Stimulated activated naive CD8-positive, alpha-beta T cell treated with anti-CD3 and anti-CD28 coated beads, Interleukin-15, amount 100 ng/mL, for 72 hours (primary cell): ENCODE results near the gene PIK3C2B.

Experiments used
- ATAC-seq: fragments of 150-1000 bp; cut with Tn5 transposase; 2 replicates; pipeline ENCODE4 v1.10.0; 2021; ENCODE audit warnings: mild to moderate bottlenecking, moderate library complexity
- DNase-seq, 2 donors: peaks; one replicate each; pipeline ENCODE4 v3.0.0; 2021 to 2022
- H3K27ac Mint-ChIP-seq, 2 donors: one replicate each; pipeline ENCODE4 v1.8.0; 2022; ENCODE audit warnings: mild to moderate bottlenecking in 2 of 2, mixed read lengths in 2 of 2, moderate library complexity in 2 of 2
- H3K27me3 Mint-ChIP-seq: one replicate; pipeline ENCODE4 v1.8.0; 2022; ENCODE audit warnings: mixed read lengths
- H3K4me1 Mint-ChIP-seq: one replicate; pipeline ENCODE4 v1.8.0; 2022; ENCODE audit warnings: mild to moderate bottlenecking, mixed read lengths
- H3K4me3 Mint-ChIP-seq, 2 donors: one replicate each; pipeline ENCODE4 v1.8.0; 2022; ENCODE audit warnings: mild to moderate bottlenecking in 2 of 2, mixed read lengths in 2 of 2, moderate library complexity in 1 of 2
- H3K9me3 Mint-ChIP-seq, 2 donors: one replicate each; pipeline ENCODE4 v1.8.0; 2022; ENCODE audit warnings: mixed read lengths in 2 of 2

Gene PIK3C2B

DNA sequence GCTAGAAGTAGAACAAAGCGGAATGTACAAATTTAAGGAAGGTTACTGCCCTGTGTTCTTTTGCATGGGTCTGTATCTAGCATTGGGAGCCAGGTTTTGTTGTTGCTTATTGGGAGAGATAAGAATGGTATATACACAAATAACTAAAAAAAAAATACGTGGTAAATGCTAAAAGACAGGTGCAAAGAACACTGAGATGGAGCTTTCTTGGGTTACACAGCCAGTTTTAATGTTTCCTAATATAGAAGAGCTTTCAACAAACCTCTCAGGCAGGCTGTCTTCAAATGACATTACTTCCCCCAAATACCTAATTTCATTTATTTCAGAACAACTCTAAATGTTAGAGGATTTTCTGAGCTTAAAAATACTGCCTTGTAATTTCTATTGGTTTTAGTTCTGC lies 20.2 kb upstream of the PIK3C2B start:
- H3K27me3 Mint-ChIP-seq = no peaks in the 10 kb centered on the region
- H3K4me3 Mint-ChIP-seq = peak overlapping the region in 1 of 2 donors; percentile 19
- H3K9me3 Mint-ChIP-seq = no peaks in the 10 kb centered on the region
- DNase-seq (no peak), ATAC-seq (no peak)
- H3K27ac Mint-ChIP-seq = peak overlapping the region in 1 of 2 donors; percentile 85
- H3K4me1 Mint-ChIP-seq = peaks cover 45% of the 10 kb centered on the region

DNA sequence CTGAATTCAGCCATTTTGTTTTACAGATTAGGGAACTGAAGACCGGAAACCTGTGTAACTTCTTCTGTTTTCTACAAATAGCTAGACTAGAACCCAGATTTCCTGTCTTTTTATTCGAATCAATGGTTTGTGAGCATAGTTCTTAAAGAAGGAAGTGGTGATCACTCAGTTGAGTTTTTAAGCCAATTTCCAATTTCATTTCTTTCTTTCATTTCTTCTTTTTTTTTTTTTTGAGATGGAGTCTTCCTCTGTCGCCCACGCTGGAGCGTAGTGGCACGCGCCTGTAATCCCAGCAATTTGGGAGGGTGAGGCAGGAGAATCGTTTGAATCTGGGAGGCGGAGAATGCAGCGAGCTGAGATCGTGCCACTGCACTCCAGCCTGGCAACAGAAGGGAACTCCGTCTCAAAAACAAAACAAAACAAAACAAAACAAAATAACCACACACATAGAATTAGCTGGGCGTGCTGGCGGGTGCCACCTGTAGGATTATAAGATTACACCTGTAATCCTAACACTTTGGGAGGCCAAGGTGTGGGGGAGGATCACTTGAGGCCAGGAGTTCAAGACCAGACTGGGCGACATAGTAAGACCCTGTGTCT lies 18.6 kb upstream of the PIK3C2B start:
- DNase-seq (peak; percentile 48 to 61), ATAC-seq (peak; percentile 17)
- Mint-ChIP-seq H3K4me3 (peak overlapping the region; percentile 87 to 92), H3K27ac (peak overlapping the region; percentile 99 to 100), H3K27me3 (no peaks in the 10 kb centered on the region), H3K4me1 (peaks cover 31% of the 10 kb centered on the region), H3K9me3 (no peaks in the 10 kb centered on the region)

DNA sequence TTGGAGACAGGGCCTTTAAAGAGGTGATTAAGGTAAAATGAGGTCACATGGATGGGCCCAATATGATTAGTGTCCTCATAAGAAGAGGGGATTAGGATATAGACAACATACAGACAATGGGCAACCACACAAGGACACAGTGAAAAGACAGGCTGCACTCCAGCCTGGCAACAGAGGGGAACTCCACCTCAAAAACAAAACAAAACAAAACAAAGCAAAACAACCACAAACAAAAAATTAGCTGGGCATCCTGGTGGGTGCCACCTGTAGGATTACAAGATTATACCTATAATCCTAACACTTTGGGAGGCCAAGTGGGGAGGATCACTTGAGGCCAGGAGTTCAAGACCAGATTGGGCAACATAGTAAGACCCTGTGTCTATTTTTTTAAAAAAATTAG lies 16.8 kb upstream of the PIK3C2B start:
- H3K4me1 Mint-ChIP-seq = peaks cover 42% of the 10 kb centered on the region
- peak overlapping the region; percentile 65 to 78 for H3K27ac Mint-ChIP-seq
- peaks cover 3% of the 10 kb centered on the region for H3K27me3 Mint-ChIP-seq
- H3K4me3 Mint-ChIP-seq = no peak overlapping the region
- H3K9me3 Mint-ChIP-seq = no peaks in the 10 kb centered on the region
- DNase-seq = no peak
- no peak for ATAC-seq

DNA sequence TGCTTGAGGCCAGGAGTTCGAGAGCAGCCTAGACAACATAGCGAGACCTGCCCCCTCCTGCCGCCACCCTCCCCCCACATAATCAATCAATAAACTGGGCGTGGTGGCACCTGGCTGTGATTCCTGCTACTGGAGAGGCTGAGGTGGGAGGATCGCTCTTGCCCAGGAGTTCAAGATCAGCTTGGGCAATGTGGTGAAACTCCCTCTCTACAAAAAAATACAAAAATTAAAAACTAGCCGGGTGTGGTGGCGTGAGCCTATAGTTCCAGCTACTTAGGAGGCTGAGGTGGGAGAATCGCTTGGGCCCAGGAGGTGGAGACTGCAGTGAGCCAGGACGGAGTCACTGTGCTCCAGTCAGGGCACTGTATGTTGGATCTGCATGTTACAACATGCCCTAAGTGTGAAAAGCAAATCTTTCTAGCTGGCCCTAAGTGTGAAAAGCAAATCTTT lies 14.6 kb upstream of the PIK3C2B start:
- Mint-ChIP-seq H3K9me3 (no peaks in the 10 kb centered on the region), H3K27ac (peak overlapping the region in 1 of 2 donors; percentile 48), H3K4me3 (no peak overlapping the region), H3K27me3 (peaks cover 7% of the 10 kb centered on the region), H3K4me1 (peaks cover 46% of the 10 kb centered on the region)
- no peak for ATAC-seq
- DNase-seq = no peak

- H3K27ac Mint-ChIP-seq = peak overlapping the region; percentile 100
- no peaks in the 10 kb centered on the region for H3K9me3 Mint-ChIP-seq
- peak; percentile 12 for ATAC-seq
- H3K27me3 Mint-ChIP-seq = peaks cover 7% of the 10 kb centered on the region
- DNase-seq = peak; percentile 42 to 63
- peak overlapping the region; percentile 83 to 92 for H3K4me3 Mint-ChIP-seq
- H3K4me1 Mint-ChIP-seq = peaks cover 41% of the 10 kb centered on the region
Measured at GRCh38 chr1:204507317-204508105, 12.9 kb upstream of the PIK3C2B start.

DNA sequence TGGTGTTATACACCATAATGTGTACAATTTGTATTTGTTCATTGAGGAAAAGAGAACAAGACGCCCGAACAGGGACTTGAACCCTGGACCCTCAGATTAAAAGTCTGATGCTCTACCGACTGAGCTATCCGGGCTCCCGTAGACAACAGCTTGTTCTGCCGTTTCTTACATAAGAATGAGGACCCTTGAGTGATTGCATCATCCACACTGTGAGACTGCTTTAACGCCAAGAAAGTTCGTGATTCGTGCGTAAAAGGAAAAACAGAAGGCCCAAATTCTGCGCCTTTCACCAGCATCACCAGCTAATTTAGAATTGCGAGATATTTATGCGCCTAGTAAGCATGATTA lies 12.3 kb upstream of the PIK3C2B start:
- peaks cover 41% of the 10 kb centered on the region for H3K4me1 Mint-ChIP-seq
- no peaks in the 10 kb centered on the region for H3K9me3 Mint-ChIP-seq
- H3K27me3 Mint-ChIP-seq = peaks cover 7% of the 10 kb centered on the region
- DNase-seq (peak; percentile 92 to 96), ATAC-seq (peak; percentile 85)
- peak overlapping the region; percentile 83 to 92 for H3K4me3 Mint-ChIP-seq
- peak overlapping the region; percentile 100 for H3K27ac Mint-ChIP-seq

DNA sequence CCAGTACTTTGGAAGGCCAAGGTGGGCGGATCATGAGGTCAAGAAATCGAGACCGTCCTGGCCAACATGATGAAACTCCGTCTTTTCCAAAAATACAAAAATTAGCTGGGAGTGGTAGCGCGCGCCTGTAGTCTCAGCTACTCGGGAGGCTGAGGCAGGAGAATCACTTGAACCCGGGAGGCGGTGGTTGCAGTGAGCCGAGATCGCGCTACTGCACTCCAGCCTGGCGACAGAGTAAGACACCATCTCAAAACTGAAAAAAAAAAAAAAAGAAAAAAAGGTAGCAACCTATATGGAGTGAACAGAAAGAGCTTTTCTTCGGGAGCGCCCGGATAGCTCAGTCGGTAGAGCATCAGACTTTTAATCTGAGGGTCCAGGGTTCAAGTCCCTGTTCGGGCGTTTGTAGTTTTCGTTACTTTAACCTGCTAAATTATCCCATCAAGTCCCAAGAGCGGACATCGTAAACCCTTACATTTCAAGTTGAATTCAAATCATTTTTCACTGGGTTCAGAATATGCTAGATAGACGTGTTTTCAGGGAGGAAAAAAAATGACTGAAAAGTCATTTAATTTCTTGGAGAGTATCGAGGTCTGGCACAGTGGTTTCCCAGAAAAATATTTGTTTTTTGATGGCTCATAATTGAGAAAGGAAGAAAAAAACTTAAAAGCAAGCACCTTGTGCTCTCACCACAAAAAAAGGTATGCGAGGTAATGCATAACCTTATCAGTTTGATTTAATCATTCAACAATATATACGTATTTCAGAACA lies 11.8 kb upstream of the PIK3C2B start:
- H3K4me1 Mint-ChIP-seq = peaks cover 41% of the 10 kb centered on the region
- no peaks in the 10 kb centered on the region for H3K9me3 Mint-ChIP-seq
- peak overlapping the region; percentile 83 to 92 for H3K4me3 Mint-ChIP-seq
- ATAC-seq (peak; percentile 91), DNase-seq (peak; percentile 82 to 84)
- peaks cover 7% of the 10 kb centered on the region for H3K27me3 Mint-ChIP-seq
- H3K27ac Mint-ChIP-seq = peak overlapping the region; percentile 100

GRCh38 chr1:204505674-204506200 lies 11.1 kb upstream of the PIK3C2B start:
- Mint-ChIP-seq H3K9me3 (no peaks in the 10 kb centered on the region), H3K4me1 (peaks cover 41% of the 10 kb centered on the region), H3K27ac (peak overlapping the region; percentile 100), H3K27me3 (peaks cover 7% of the 10 kb centered on the region), H3K4me3 (peak overlapping the region; percentile 83 to 92)
- no peak for ATAC-seq
- no peak for DNase-seq

DNA sequence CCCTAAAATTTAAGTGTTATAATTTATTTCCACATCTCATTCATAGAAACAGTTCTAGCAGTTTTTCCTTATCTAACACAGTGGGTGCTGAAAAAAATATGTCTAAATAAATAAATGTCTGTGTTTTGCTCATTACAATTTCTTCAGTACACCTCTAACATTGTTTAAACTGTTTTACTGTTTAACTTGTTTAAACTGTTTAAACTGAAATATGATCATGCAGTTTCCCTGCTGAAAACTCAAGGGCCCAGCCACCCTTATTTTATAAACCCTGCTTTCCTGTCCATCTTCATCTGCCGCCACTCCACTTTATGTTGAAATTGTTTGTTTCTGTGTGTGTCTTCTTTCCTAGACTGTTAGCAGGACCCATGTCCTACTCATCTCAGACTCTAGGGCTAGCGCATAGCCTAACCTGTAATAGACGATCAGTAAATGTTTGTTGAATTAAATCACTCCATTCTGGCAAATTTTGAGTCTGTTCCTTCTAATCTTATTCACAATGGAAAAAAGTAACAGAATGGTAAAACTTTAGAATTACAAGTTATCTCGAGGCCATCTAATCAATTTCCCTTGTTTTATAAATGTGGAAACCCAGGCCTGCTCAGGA lies 9.4 kb upstream of the PIK3C2B start:
- H3K27me3 Mint-ChIP-seq = peaks cover 7% of the 10 kb centered on the region
- H3K4me3 Mint-ChIP-seq = no peak overlapping the region
- ATAC-seq (no peak), DNase-seq (no peak)
- no peak overlapping the region for H3K27ac Mint-ChIP-seq
- peaks cover 48% of the 10 kb centered on the region for H3K4me1 Mint-ChIP-seq
- no peaks in the 10 kb centered on the region for H3K9me3 Mint-ChIP-seq

GRCh38 chr1:204503122-204503912 lies 8.7 kb upstream of the PIK3C2B start:
- Mint-ChIP-seq H3K4me3 (no peak overlapping the region), H3K27ac (no peak overlapping the region), H3K9me3 (no peaks in the 10 kb centered on the region), H3K27me3 (peaks cover 7% of the 10 kb centered on the region), H3K4me1 (peaks cover 47% of the 10 kb centered on the region)
- no peak for DNase-seq
- ATAC-seq = no peak

DNA sequence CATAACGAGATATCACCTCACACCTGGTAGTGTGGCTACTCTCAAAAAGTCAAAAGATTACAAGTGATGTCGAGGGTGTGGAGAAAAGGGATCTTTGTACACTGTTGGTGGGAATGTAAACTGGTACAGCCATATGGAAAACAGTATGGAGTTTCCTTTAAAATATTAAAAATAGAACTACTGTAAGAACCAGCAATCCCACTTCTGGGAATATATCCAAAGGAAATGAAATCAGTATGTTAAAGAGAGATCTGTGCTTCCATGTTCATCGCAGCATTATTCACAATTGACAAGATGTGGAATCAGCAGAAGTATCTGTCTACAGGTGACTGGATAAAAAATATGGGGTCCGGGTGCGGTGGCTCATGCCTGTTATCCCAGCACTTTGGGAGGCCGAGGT lies 7.6 kb upstream of the PIK3C2B start:
- Mint-ChIP-seq H3K27ac (no peak overlapping the region), H3K4me1 (peaks cover 36% of the 10 kb centered on the region), H3K27me3 (peaks cover 7% of the 10 kb centered on the region), H3K4me3 (no peak overlapping the region), H3K9me3 (no peaks in the 10 kb centered on the region)
- DNase-seq (no peak), ATAC-seq (no peak)

- peaks cover 37% of the 10 kb centered on the region for H3K4me1 Mint-ChIP-seq
- H3K27ac Mint-ChIP-seq = no peak overlapping the region
- no peak for ATAC-seq
- H3K9me3 Mint-ChIP-seq = no peaks in the 10 kb centered on the region
- no peak overlapping the region for H3K4me3 Mint-ChIP-seq
- no peaks in the 10 kb centered on the region for H3K27me3 Mint-ChIP-seq
- DNase-seq = no peak
Measured at GRCh38 chr1:204499511-204500468, 5.2 kb upstream of the PIK3C2B start.

DNA sequence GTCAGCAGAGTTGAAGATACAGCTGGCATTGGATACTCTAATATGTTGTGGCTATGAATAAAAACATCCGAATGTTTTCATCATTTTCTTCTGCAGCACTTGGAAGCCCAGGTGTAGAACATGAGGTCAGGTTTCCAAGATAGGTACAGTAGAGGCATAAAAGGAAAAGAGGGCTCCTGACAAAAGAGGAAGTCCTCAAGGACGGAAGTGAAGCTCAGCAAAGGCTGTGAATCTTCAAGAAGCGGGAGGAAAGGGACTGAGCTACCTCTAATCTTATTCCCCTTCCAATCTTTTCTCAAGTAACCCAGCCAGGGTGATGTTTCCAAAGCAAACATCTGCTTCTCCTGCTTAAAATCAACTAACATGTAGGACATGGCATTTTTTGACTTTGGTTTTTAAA lies 4.4 kb upstream of the PIK3C2B start:
- ATAC-seq (no peak), DNase-seq (no peak)
- H3K27ac Mint-ChIP-seq = no peak overlapping the region
- H3K9me3 Mint-ChIP-seq = no peaks in the 10 kb centered on the region
- peaks cover 37% of the 10 kb centered on the region for H3K4me1 Mint-ChIP-seq
- H3K4me3 Mint-ChIP-seq = no peak overlapping the region
- no peaks in the 10 kb centered on the region for H3K27me3 Mint-ChIP-seq

DNA sequence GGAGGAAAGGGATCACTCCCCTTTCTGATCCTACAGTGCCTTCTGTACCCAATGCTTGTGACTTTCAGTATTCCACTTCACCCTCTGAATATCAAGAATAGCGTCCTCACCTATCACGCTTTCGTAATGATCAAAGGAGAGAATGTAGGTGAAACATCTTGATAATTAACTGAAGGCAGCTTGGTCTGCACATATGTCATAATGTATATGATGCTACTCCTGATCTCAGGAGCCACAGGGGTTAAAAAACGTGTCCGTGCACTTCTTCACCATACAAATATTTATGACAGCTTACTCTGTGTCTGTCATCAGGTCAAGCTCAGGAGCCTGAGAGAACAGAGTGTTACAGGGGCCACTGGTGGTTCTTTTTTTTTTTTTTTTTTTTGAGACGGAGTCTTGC lies 1.2 kb upstream of the PIK3C2B start:
- no peaks in the 10 kb centered on the region for H3K27me3 Mint-ChIP-seq
- H3K4me3 Mint-ChIP-seq = peak overlapping the region; percentile 88 to 98
- H3K9me3 Mint-ChIP-seq = no peaks in the 10 kb centered on the region
- H3K4me1 Mint-ChIP-seq = peaks cover 52% of the 10 kb centered on the region
- ATAC-seq = no peak
- no peak for DNase-seq
- H3K27ac Mint-ChIP-seq = peak overlapping the region; percentile 63 to 68
